GM23338 (cell line): ENCODE measurements around the gene APOM. TPM values are rescaled to one million over a fixed set of nuclear protein-coding genes. Genes with fewer than 3 reads are reported as not detected.

Experiments
- ATAC-seq: fragments of 200-7000 bp; cut with Tn5 transposase; 3 replicates; pipeline ENCODE4 v1.9.1; 2020
- DNase-seq: peaks from one replicate; pipeline ENCODE4 v3.0.0-alpha.2; 2015; ENCODE audit warnings: low spot score
- H2AFZ ChIP-seq: fragments of 200-600 bp; sonication (generic); 2 replicates; pipeline ENCODE4 v1.8.0; 2016; ENCODE audit warnings: antibody characterized with exemption, mild to moderate bottlenecking, moderate library complexity
- H3F3A ChIP-seq: fragments of 200-600 bp; sonication (generic); replicated peaks from 2 replicates; pipeline ENCODE4 v1.8.0; 2017; ENCODE audit warnings: antibody characterized with exemption, mixed run types, low read depth
- H3K27ac ChIP-seq: fragments of 200-600 bp; sonication (generic); 2 replicates; pipeline ENCODE4 v1.6.1; 2016; ENCODE audit warnings: low read depth
- H3K27me3 ChIP-seq: fragments of 200-600 bp; sonication (generic); 2 replicates; pipeline ENCODE4 v1.8.0; 2016; ENCODE audit warnings: mild to moderate bottlenecking, mixed run types, moderate library complexity; ENCODE audit not compliant: insufficient read depth
- H3K36me3 ChIP-seq: fragments of 200-600 bp; sonication (generic); 2 replicates; pipeline ENCODE4 v1.8.0; 2016; ENCODE audit warnings: mild to moderate bottlenecking; ENCODE audit not compliant: insufficient read depth
- H3K4me1 ChIP-seq: fragments of 200-600 bp; sonication (generic); 2 replicates; pipeline ENCODE4 v1.8.0; 2016; ENCODE audit warnings: mild to moderate bottlenecking, moderate library complexity; ENCODE audit not compliant: insufficient read depth
- H3K4me2 ChIP-seq: fragments of 200-600 bp; sonication (generic); 2 replicates; pipeline ENCODE4 v1.7.1; 2017; ENCODE audit warnings: mixed run types
- H3K4me3 ChIP-seq: fragments of 200-600 bp; sonication (generic); 2 replicates; pipeline ENCODE4 v1.6.1; 2016; ENCODE audit warnings: mixed run types
- H3K79me2 ChIP-seq: fragments of 200-600 bp; sonication (generic); replicated peaks from 2 replicates; pipeline ENCODE4 v1.8.0; 2017; ENCODE audit warnings: mild to moderate bottlenecking; ENCODE audit not compliant: insufficient read depth
- H3K9me2 ChIP-seq: fragments of 200-600 bp; sonication (generic); 2 replicates; pipeline ENCODE4 v1.8.0; 2017; ENCODE audit not compliant: insufficient read depth
- H4K20me1 ChIP-seq: fragments of 200-600 bp; sonication (generic); replicated peaks from 2 replicates; pipeline ENCODE4 v1.8.0; 2017; ENCODE audit warnings: mild to moderate bottlenecking; ENCODE audit not compliant: insufficient read depth
- H3K27ac Mint-ChIP-seq: 2 replicates; pipeline ENCODE4 v1.8.0; 2020; ENCODE audit warnings: inconsistent platforms, mild to moderate bottlenecking, moderate library complexity, mixed read lengths
- H3K27me3 Mint-ChIP-seq: 3 replicates; pipeline ENCODE4 v1.8.0; 2022; ENCODE audit warnings: low read depth, mild to moderate bottlenecking, moderate library complexity, mixed read lengths, inconsistent platforms; ENCODE audit not compliant: insufficient read depth, poor library complexity
- H3K36me3 Mint-ChIP-seq: 3 replicates; pipeline ENCODE4 v1.8.0; 2021; ENCODE audit warnings: low read depth, mild to moderate bottlenecking, inconsistent platforms, moderate library complexity, mixed read lengths
- H3K4me1 Mint-ChIP-seq: 3 replicates; pipeline ENCODE4 v1.8.0; 2020; ENCODE audit warnings: mild to moderate bottlenecking, inconsistent platforms, mixed read lengths
- H3K4me3 Mint-ChIP-seq: 3 replicates; pipeline ENCODE4 v1.8.0; 2021; ENCODE audit warnings: moderate library complexity, mild to moderate bottlenecking, inconsistent platforms, mixed read lengths
- H3K9me3 Mint-ChIP-seq: 3 replicates; pipeline ENCODE4 v1.8.0; 2020; ENCODE audit warnings: moderate library complexity, mild to moderate bottlenecking, inconsistent platforms, mixed read lengths
- CREB1 ChIP-seq: fragments of 250-450 bp; sonication (Bioruptor Pico); IDR thresholded peaks from 2 replicates; pipeline ENCODE4 v1.5.0; 2020; ENCODE audit warnings: low read depth, mild to moderate bottlenecking, moderate library complexity
- EZH2phosphoT487 ChIP-seq: fragments of 200-600 bp; sonication (generic); IDR thresholded peaks from one replicate; pipeline ENCODE4 v1.8.1; 2018; ENCODE audit warnings: antibody characterized with exemption; ENCODE audit not compliant: unreplicated experiment
- JUNB ChIP-seq: IDR thresholded peaks from one replicate; pipeline ENCODE4 v1.6.1; 2016; ENCODE audit warnings: antibody characterized with exemption; ENCODE audit not compliant: unreplicated experiment
- NANOG ChIP-seq: IDR thresholded peaks from 2 replicates; pipeline ENCODE4 v1.6.1; 2016; ENCODE audit warnings: antibody characterized with exemption, borderline replicate concordance
- POLR2AphosphoS5 ChIP-seq: IDR thresholded peaks from 2 replicates; pipeline ENCODE4 v1.6.1; 2016; ENCODE audit warnings: antibody characterized with exemption, low read depth
- STAT1 ChIP-seq: IDR thresholded peaks from one replicate; pipeline ENCODE4 v1.6.1; 2016; ENCODE audit warnings: antibody characterized with exemption; ENCODE audit not compliant: unreplicated experiment
- ZNF114 ChIP-seq: fragments of 250-450 bp; sonication (Bioruptor Pico); IDR thresholded peaks from 2 replicates; pipeline ENCODE4 v1.5.0; 2020; ENCODE audit warnings: mild to moderate bottlenecking, moderate library complexity
- ZNF331 ChIP-seq: fragments of 250-450 bp; sonication (Bioruptor Pico); IDR thresholded peaks from 2 replicates; pipeline ENCODE4 v1.5.0; 2020; ENCODE audit warnings: low read depth, mild to moderate bottlenecking, moderate library complexity
- long read RNA-seq: library from polyadenylated mRNA; unstranded; transcript quantifications from one replicate; pipeline ENCODE4 v2.0.0, GENCODE V29; 2020; ENCODE audit not compliant: unreplicated experiment
- polyA plus RNA-seq: library from polyadenylated mRNA; unstranded; fragments of >200 nt; fragmentation: Nextera tagmentation; extraction: Ambion mirVana; gene quantifications from 2 replicates; pipeline ENCODE4 v1.2.1, GENCODE V29; 2016
- total RNA-seq: library from RNA; depleted of rRNA; stranded (reverse); fragments of >200 nt; shearing (Covaris generic); gene quantifications from 2 replicates; pipeline ENCODE4 v1.2.3, GENCODE V29; 2014; rRNA removed
- TF ChIP-seq, protein P1 (sequence below): IDR thresholded peaks from 2 replicates; pipeline ENCODE4 v1.6.1; 2016; ENCODE audit warnings: antibody characterized with exemption
- TF ChIP-seq, protein P2 (sequence below): IDR thresholded peaks from one replicate; pipeline ENCODE4 v1.6.1; 2018; ENCODE audit warnings: antibody characterized with exemption; ENCODE audit not compliant: unreplicated experiment
- TF ChIP-seq, protein P3 (sequence below), 2 experiments: fragments of 200-600 bp in 1 of 2; sonication (generic) in 1 of 2; conservative IDR thresholded peaks; 2 replicates each; pipeline versions ENCODE4 v1.5.1 to v1.6.1; 2016 to 2017; ENCODE audit warnings: antibody characterized with exemption in 2 of 2, low read depth in 2 of 2, mild to moderate bottlenecking in 2 of 2, moderate library complexity in 1 of 2
- TF ChIP-seq, protein P4 (sequence below): fragments of 250-450 bp; sonication (Bioruptor Pico); IDR thresholded peaks from 2 replicates; pipeline ENCODE4 v1.5.0; 2020; ENCODE audit warnings: mild to moderate bottlenecking, moderate library complexity

Gene APOM
- total RNA-seq = 1.2 and 4.2 TPM in 2 replicates
- 10.0 and 10.7 TPM in 2 replicates for polyA plus RNA-seq
- long read RNA-seq, partial matches to known transcripts = 0 of 2 reads
- long read RNA-seq, other reads (novel, unspliced or antisense) = 0 of 2 reads

DNA sequence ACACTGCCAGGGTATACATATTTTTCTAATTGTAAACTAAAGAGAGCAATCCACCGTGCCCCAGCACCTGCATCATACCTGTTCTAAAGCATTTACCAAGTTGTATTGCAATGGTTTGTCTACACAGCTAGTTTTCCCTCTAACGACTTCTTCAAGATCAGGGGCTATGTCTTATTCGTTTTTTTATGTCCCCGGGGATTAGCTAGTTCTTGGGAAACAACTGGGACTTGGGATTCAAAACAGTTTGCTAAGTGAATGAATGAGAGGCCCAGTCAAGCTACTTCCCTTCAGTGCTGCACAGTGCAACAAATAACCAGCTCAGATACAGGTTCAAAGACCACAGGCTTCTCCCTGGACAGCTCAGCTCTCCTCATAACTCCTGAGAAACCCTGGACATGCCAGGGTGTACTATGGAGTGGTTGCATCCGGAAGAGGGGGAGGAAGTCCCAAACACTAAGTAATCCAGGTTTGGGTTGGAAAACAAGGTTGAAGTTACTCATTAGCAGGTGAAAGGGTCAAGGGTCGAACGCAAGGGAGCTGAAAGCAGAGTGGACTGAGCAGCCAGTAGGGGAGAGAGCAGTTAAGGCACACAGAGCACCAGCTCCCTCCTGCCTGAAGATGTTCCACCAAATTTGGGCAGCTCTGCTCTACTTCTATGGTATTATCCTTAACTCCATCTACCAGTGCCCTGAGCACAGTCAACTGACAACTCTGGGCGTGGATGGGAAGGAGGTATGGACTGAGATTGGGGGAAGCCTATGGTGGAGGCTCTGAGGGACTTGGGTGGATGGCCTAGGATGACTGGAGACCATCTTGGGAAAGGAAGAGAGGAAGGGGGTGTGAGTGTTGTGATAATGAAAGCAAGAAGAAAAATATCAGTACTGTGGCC is at the start of gene APOM:
Gene APOM (plus strand): TSS at position 546 of the 889 bp plus-strand sequence. CDS start 73 bp downstream, at position 619.
- peaks cover 4% of the 10 kb centered on the region; the same call in 1 of the 2 replicates for H3K36me3 ChIP-seq
- Mint-ChIP-seq H3K4me3 (no peak within 1 kb of the TSS; the same call in 2 of the 3 replicates), H3K4me1 (peaks cover 35% of the 10 kb centered on the region; the same call in 2 of the 3 replicates), H3K36me3 (peaks cover 20% of the 10 kb centered on the region), H3K27ac (no peak within 1 kb of the TSS), H3K27me3 (peaks cover 30% of the 10 kb centered on the region), H3K9me3 (no peaks in the 10 kb centered on the region)
- H3K4me3 ChIP-seq = no peak within 1 kb of the TSS
- H2AFZ ChIP-seq = no peak within 1 kb of the TSS
- H3K4me2 ChIP-seq = no peak within 1 kb of the TSS
- H3K79me2 ChIP-seq = peaks cover 37% of the 10 kb centered on the region
- ATAC-seq (no peak), DNase-seq (no peak)
- H3K9me2 ChIP-seq = no peaks in the 10 kb centered on the region
- peaks cover 21% of the 10 kb centered on the region for H3F3A ChIP-seq
- H3K4me1 ChIP-seq = peaks cover 17% of the 10 kb centered on the region
- no peaks in the 10 kb centered on the region for H3K27me3 ChIP-seq
- peaks cover 6% of the 10 kb centered on the region; the same call in 1 of the 2 replicates for H4K20me1 ChIP-seq
- H3K27ac ChIP-seq = no peak within 1 kb of the TSS
- TF ChIP-seq, protein P1, sequence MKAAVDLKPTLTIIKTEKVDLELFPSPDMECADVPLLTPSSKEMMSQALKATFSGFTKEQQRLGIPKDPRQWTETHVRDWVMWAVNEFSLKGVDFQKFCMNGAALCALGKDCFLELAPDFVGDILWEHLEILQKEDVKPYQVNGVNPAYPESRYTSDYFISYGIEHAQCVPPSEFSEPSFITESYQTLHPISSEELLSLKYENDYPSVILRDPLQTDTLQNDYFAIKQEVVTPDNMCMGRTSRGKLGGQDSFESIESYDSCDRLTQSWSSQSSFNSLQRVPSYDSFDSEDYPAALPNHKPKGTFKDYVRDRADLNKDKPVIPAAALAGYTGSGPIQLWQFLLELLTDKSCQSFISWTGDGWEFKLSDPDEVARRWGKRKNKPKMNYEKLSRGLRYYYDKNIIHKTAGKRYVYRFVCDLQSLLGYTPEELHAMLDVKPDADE = no peak
- TF ChIP-seq CREB1 = no peak
- TF ChIP-seq, protein P2, sequence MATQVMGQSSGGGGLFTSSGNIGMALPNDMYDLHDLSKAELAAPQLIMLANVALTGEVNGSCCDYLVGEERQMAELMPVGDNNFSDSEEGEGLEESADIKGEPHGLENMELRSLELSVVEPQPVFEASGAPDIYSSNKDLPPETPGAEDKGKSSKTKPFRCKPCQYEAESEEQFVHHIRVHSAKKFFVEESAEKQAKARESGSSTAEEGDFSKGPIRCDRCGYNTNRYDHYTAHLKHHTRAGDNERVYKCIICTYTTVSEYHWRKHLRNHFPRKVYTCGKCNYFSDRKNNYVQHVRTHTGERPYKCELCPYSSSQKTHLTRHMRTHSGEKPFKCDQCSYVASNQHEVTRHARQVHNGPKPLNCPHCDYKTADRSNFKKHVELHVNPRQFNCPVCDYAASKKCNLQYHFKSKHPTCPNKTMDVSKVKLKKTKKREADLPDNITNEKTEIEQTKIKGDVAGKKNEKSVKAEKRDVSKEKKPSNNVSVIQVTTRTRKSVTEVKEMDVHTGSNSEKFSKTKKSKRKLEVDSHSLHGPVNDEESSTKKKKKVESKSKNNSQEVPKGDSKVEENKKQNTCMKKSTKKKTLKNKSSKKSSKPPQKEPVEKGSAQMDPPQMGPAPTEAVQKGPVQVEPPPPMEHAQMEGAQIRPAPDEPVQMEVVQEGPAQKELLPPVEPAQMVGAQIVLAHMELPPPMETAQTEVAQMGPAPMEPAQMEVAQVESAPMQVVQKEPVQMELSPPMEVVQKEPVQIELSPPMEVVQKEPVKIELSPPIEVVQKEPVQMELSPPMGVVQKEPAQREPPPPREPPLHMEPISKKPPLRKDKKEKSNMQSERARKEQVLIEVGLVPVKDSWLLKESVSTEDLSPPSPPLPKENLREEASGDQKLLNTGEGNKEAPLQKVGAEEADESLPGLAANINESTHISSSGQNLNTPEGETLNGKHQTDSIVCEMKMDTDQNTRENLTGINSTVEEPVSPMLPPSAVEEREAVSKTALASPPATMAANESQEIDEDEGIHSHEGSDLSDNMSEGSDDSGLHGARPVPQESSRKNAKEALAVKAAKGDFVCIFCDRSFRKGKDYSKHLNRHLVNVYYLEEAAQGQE = no peak
- TF ChIP-seq NANOG = no peak
- TF ChIP-seq, protein P3, sequence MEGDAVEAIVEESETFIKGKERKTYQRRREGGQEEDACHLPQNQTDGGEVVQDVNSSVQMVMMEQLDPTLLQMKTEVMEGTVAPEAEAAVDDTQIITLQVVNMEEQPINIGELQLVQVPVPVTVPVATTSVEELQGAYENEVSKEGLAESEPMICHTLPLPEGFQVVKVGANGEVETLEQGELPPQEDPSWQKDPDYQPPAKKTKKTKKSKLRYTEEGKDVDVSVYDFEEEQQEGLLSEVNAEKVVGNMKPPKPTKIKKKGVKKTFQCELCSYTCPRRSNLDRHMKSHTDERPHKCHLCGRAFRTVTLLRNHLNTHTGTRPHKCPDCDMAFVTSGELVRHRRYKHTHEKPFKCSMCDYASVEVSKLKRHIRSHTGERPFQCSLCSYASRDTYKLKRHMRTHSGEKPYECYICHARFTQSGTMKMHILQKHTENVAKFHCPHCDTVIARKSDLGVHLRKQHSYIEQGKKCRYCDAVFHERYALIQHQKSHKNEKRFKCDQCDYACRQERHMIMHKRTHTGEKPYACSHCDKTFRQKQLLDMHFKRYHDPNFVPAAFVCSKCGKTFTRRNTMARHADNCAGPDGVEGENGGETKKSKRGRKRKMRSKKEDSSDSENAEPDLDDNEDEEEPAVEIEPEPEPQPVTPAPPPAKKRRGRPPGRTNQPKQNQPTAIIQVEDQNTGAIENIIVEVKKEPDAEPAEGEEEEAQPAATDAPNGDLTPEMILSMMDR (conservative IDR thresholded peaks at IDR 0.05; ENCODE audit: low read depth in 2 of 2) = no peak
- no peak for TF ChIP-seq ZNF114 (CRISPR knock-in tag)
- no peak for TF ChIP-seq EZH2phosphoT487
- TF ChIP-seq, protein P4, sequence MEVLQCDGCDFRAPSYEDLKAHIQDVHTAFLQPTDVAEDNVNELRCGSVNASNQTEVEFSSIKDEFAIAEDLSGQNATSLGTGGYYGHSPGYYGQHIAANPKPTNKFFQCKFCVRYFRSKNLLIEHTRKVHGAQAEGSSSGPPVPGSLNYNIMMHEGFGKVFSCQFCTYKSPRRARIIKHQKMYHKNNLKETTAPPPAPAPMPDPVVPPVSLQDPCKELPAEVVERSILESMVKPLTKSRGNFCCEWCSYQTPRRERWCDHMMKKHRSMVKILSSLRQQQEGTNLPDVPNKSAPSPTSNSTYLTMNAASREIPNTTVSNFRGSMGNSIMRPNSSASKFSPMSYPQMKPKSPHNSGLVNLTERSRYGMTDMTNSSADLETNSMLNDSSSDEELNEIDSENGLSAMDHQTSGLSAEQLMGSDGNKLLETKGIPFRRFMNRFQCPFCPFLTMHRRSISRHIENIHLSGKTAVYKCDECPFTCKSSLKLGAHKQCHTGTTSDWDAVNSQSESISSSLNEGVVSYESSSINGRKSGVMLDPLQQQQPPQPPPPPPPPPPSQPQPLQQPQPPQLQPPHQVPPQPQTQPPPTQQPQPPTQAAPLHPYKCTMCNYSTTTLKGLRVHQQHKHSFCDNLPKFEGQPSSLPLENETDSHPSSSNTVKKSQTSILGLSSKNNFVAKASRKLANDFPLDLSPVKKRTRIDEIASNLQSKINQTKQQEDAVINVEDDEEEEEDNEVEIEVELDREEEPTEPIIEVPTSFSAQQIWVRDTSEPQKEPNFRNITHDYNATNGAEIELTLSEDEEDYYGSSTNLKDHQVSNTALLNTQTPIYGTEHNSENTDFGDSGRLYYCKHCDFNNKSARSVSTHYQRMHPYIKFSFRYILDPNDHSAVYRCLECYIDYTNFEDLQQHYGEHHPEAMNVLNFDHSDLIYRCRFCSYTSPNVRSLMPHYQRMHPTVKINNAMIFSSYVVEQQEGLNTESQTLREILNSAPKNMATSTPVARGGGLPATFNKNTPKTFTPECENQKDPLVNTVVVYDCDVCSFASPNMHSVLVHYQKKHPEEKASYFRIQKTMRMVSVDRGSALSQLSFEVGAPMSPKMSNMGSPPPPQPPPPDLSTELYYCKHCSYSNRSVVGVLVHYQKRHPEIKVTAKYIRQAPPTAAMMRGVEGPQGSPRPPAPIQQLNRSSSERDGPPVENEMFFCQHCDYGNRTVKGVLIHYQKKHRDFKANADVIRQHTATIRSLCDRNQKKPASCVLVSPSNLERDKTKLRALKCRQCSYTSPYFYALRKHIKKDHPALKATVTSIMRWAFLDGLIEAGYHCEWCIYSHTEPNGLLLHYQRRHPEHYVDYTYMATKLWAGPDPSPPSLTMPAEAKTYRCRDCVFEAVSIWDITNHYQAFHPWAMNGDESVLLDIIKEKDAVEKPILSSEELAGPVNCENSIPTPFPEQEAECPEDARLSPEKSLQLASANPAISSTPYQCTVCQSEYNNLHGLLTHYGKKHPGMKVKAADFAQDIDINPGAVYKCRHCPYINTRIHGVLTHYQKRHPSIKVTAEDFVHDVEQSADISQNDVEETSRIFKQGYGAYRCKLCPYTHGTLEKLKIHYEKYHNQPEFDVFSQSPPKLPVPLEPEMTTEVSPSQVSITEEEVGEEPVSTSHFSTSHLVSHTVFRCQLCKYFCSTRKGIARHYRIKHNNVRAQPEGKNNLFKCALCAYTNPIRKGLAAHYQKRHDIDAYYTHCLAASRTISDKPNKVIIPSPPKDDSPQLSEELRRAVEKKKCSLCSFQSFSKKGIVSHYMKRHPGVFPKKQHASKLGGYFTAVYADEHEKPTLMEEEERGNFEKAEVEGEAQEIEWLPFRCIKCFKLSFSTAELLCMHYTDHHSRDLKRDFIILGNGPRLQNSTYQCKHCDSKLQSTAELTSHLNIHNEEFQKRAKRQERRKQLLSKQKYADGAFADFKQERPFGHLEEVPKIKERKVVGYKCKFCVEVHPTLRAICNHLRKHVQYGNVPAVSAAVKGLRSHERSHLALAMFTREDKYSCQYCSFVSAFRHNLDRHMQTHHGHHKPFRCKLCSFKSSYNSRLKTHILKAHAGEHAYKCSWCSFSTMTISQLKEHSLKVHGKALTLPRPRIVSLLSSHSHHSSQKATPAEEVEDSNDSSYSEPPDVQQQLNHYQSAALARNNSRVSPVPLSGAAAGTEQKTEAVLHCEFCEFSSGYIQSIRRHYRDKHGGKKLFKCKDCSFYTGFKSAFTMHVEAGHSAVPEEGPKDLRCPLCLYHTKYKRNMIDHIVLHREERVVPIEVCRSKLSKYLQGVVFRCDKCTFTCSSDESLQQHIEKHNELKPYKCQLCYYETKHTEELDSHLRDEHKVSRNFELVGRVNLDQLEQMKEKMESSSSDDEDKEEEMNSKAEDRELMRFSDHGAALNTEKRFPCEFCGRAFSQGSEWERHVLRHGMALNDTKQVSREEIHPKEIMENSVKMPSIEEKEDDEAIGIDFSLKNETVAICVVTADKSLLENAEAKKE = no peak
- no peak for TF ChIP-seq JUNB
- TF ChIP-seq POLR2AphosphoS5 = no peak
- TF ChIP-seq ZNF331 (CRISPR knock-in tag) = no peak
- TF ChIP-seq STAT1 = no peak
